H9 (cell line): ENCODE measurements around the gene C3. TPM values are rescaled to one million over a fixed set of nuclear protein-coding genes. Genes with fewer than 3 reads are reported as not detected.

Source experiments
- DNase-seq: peaks from one replicate; pipeline ENCODE4 v3.0.0-alpha.2; 2017
- H2AFZ ChIP-seq: one replicate; pipeline ENCODE4 v1.6.1; 2013; ENCODE audit warnings: mild to moderate bottlenecking, low read length, control low read depth, moderate library complexity
- H2AK5ac ChIP-seq: 2 replicates; pipeline ENCODE4 v1.6.1; 2013; ENCODE audit warnings: low read length, control low read depth, mixed read lengths; ENCODE audit not compliant: insufficient read length
- H2BK120ac ChIP-seq: one replicate; pipeline ENCODE4 v1.6.1; 2013; ENCODE audit warnings: low read depth, mild to moderate bottlenecking, low read length, control low read depth, inconsistent platforms; ENCODE audit not compliant: poor library complexity, severe bottlenecking
- H2BK12ac ChIP-seq: 2 replicates; pipeline ENCODE4 v1.6.1; 2013; ENCODE audit warnings: low read length, control low read depth, mixed read lengths, low read depth; ENCODE audit not compliant: insufficient read length
- H2BK15ac ChIP-seq: 2 replicates; pipeline ENCODE4 v1.6.1; 2013; ENCODE audit warnings: low read depth, low read length, control low read depth
- H2BK20ac ChIP-seq: one replicate; pipeline ENCODE4 v1.6.1; 2013; ENCODE audit warnings: low read depth, mild to moderate bottlenecking, low read length, control low read depth, inconsistent platforms; ENCODE audit not compliant: poor library complexity, severe bottlenecking
- H2BK5ac ChIP-seq: 2 replicates; pipeline ENCODE4 v1.6.1; 2013; ENCODE audit warnings: low read length, control low read depth, mixed read lengths; ENCODE audit not compliant: insufficient read length
- H3K14ac ChIP-seq: 2 replicates; pipeline ENCODE4 v1.6.1; 2013; ENCODE audit warnings: low read length, control low read depth; ENCODE audit not compliant: insufficient read depth
- H3K18ac ChIP-seq: 2 replicates; pipeline ENCODE4 v1.6.1; 2013; ENCODE audit warnings: low read depth, mild to moderate bottlenecking, mixed read lengths, low read length, control low read depth; ENCODE audit not compliant: insufficient read length
- H3K23ac ChIP-seq: 2 replicates; pipeline ENCODE4 v1.6.1; 2013; ENCODE audit warnings: low read length, control low read depth, mixed read lengths, low read depth; ENCODE audit not compliant: insufficient read length
- H3K23me2 ChIP-seq: 2 replicates; pipeline ENCODE4 v1.6.1; 2013; ENCODE audit warnings: low read depth, mild to moderate bottlenecking, mixed read lengths, low read length, control low read depth; ENCODE audit not compliant: insufficient read length, poor library complexity, severe bottlenecking
- H3K27ac ChIP-seq: 2 replicates; pipeline ENCODE4 v1.5.1; 2013; ENCODE audit warnings: low read length, control low read depth, mixed read lengths, low read depth; ENCODE audit not compliant: insufficient read length
- H3K27me3 ChIP-seq: 2 replicates; pipeline ENCODE4 v1.6.1; 2013; ENCODE audit warnings: low read length, control low read depth, inconsistent platforms; ENCODE audit not compliant: insufficient read depth
- H3K4ac ChIP-seq: 2 replicates; pipeline ENCODE4 v1.6.1; 2013; ENCODE audit warnings: low read depth, mild to moderate bottlenecking, control low read depth, inconsistent platforms, low read length, moderate library complexity
- H3K4me1 ChIP-seq: 2 replicates; pipeline ENCODE4 v1.6.1; 2013; ENCODE audit warnings: low read length, control low read depth, inconsistent platforms; ENCODE audit not compliant: insufficient read depth
- H3K4me2 ChIP-seq: 2 replicates; pipeline ENCODE4 v1.6.1; 2013; ENCODE audit warnings: low read length, control low read depth, mixed read lengths; ENCODE audit not compliant: insufficient read length, insufficient read depth
- H3K56ac ChIP-seq: 2 replicates; pipeline ENCODE4 v1.6.1; 2013; ENCODE audit warnings: low read depth, mild to moderate bottlenecking, mixed read lengths, low read length, control low read depth; ENCODE audit not compliant: insufficient read length
- H3K79me1 ChIP-seq: 2 replicates; pipeline ENCODE4 v1.6.1; 2013; ENCODE audit warnings: low read depth, mild to moderate bottlenecking, moderate library complexity, low read length, control low read depth, inconsistent platforms; ENCODE audit not compliant: insufficient read depth, poor library complexity, severe bottlenecking
- H3K79me2 ChIP-seq: 2 replicates; pipeline ENCODE4 v1.6.1; 2013; ENCODE audit warnings: low read length, control low read depth, inconsistent platforms; ENCODE audit not compliant: insufficient read depth
- H3K9ac ChIP-seq: 2 replicates; pipeline ENCODE4 v1.6.1; 2013; ENCODE audit warnings: low read length, control low read depth, mixed read lengths; ENCODE audit not compliant: insufficient read length; ENCODE audit errors: extremely low read depth
- H3K9me3 ChIP-seq: one replicate; pipeline ENCODE4 v1.6.1; 2013; ENCODE audit warnings: low read depth, low read length, inconsistent platforms; ENCODE audit not compliant: control insufficient read depth
- H3T11ph ChIP-seq: one replicate; pipeline ENCODE4 v1.6.1; 2013; ENCODE audit warnings: mild to moderate bottlenecking, low read length, control low read depth, inconsistent platforms
- H4K20me1 ChIP-seq: one replicate; pipeline ENCODE4 v1.6.1; 2013; ENCODE audit not compliant: control insufficient read depth, insufficient read length, insufficient read depth
- H4K5ac ChIP-seq: 2 replicates; pipeline ENCODE4 v1.6.1; 2013; ENCODE audit warnings: low read depth, mild to moderate bottlenecking, mixed read lengths, low read length, control low read depth; ENCODE audit not compliant: insufficient read length
- H4K8ac ChIP-seq: replicated peaks from 2 replicates; pipeline ENCODE4 v1.6.1; 2013; ENCODE audit warnings: low read length, control low read depth, mixed read lengths, low read depth; ENCODE audit not compliant: insufficient read length
- H4K91ac ChIP-seq: 2 replicates; pipeline ENCODE4 v1.6.1; 2013; ENCODE audit warnings: low read depth, mild to moderate bottlenecking, moderate library complexity, mixed read lengths, low read length, control low read depth; ENCODE audit not compliant: insufficient read length
- H3K27ac Mint-ChIP-seq, 3 experiments: 2 replicates in 2 of 3; 3 replicates in 1 of 3; pipeline ENCODE4 v1.8.0; 2020 to 2021; ENCODE audit warnings: mixed read lengths in 3 of 3, mild to moderate bottlenecking in 1 of 3, moderate library complexity in 1 of 3
- H3K27me3 Mint-ChIP-seq: 2 replicates; pipeline ENCODE4 v1.8.0; 2021; ENCODE audit warnings: low read depth, mild to moderate bottlenecking, moderate library complexity, mixed read lengths
- H3K36me3 Mint-ChIP-seq, 3 experiments: 2 replicates in 2 of 3; 3 replicates in 1 of 3; pipeline ENCODE4 v1.8.0; 2020 to 2021; ENCODE audit warnings: low read depth in 3 of 3, mixed read lengths in 3 of 3; ENCODE audit not compliant: insufficient read depth in 1 of 3
- H3K4me1 Mint-ChIP-seq, 2 experiments: 2 replicates each; pipeline ENCODE4 v1.8.0; 2020; ENCODE audit warnings: mixed read lengths in 2 of 2
- H3K4me3 Mint-ChIP-seq, 2 experiments: 2 replicates in 1 of 2; 3 replicates in 1 of 2; pipeline ENCODE4 v1.8.0; 2020 to 2021; ENCODE audit warnings: mild to moderate bottlenecking in 2 of 2, mixed read lengths in 2 of 2, moderate library complexity in 1 of 2
- H3K9me3 Mint-ChIP-seq, 2 experiments: 2 replicates in 1 of 2; 3 replicates in 1 of 2; pipeline ENCODE4 v1.8.0; 2020; ENCODE audit warnings: mild to moderate bottlenecking in 2 of 2, mixed read lengths in 2 of 2, moderate library complexity in 1 of 2
- CTCF ChIP-seq: fragments of 200-600 bp; sonication (generic); conservative IDR thresholded peaks from 3 replicates; pipeline ENCODE4 v1.8.0; 2021; ENCODE audit warnings: antibody characterized with exemption, mild to moderate bottlenecking
- WGBS: extraction: QIAGEN DNeasy Blood & Tissue Kit; methylation state at CpG from one replicate; pipeline ENCODE4 v1.1.7; 2013; ENCODE audit warnings: missing lambda C conversion rate, low lambda C conversion rate, mixed read lengths; ENCODE audit not compliant: insufficient read length; ENCODE audit errors: extremely low coverage; 5-methylcytosine and 5-hydroxymethylcytosine counted together
- total RNA-seq: library from RNA; stranded (reverse); gene quantifications from 2 replicates; pipeline ENCODE4 v1.2.1, GENCODE V29; 2021

C3 gene
- total RNA-seq, 1 experiment from 2014 or later = 5.9 TPM

GRCh38 chr19:6766357-6767080, 46.1 kb upstream of the C3 start:
- peak overlapping the region; percentile 79 for H3K9ac ChIP-seq

More at GRCh38 chr19:6766357-6767080, 46.1 kb upstream of the C3 start:
- Histone ChIP-seq H2AK5ac (peak overlapping the region; percentile 4), H3K4me2 (peak overlapping the region; percentile 98), H3K18ac (peak overlapping the region; percentile 77), H3K4ac (no peak overlapping the region), H3K9me3 (no peaks in the 10 kb centered on the region), H2BK12ac (peak overlapping the region; percentile 82), H2BK20ac (no peak overlapping the region), H4K5ac (peak overlapping the region; percentile 65), H3T11ph (no peak overlapping the region), H3K23me2 (peaks cover 16% of the 10 kb centered on the region), H3K27ac (peak overlapping the region; percentile 92), H2BK15ac (no peak overlapping the region), H2BK5ac (no peak overlapping the region), H3K23ac (peak overlapping the region; percentile 36), H3K56ac (peak overlapping the region; percentile 25), H3K79me1 (no peaks in the 10 kb centered on the region), H3K4me1 (0 out of 2 replicates have a peak, but pooled peaks cover 2% of the 10 kb centered on the region), H2BK120ac (no peak overlapping the region), H3K14ac (peak overlapping the region; percentile 38; the same call in 1 of the 2 replicates), H2AFZ (no peak overlapping the region), H3K79me2 (no peaks in the 10 kb centered on the region; the same call in 1 of the 2 replicates), H4K91ac (peak overlapping the region; percentile 60), H4K8ac (peak overlapping the region; percentile 21), H3K27me3 (no peaks in the 10 kb centered on the region), H4K20me1 (peaks cover 5% of the 10 kb centered on the region)
- peaks cover 19 to 23% of the 10 kb centered on the region in 2 experiments for H3K4me1 Mint-ChIP-seq
- no peaks in the 10 kb centered on the region for H3K27me3 Mint-ChIP-seq
- DNase-seq = peak; percentile 35
- H3K4me3 Mint-ChIP-seq = peak overlapping the region; percentile 81 to 91
- H3K27ac Mint-ChIP-seq = peak overlapping the region; percentile 91 to 98 (median 97)
- no peak for TF ChIP-seq CTCF
- peaks cover 0 to 2% of the 10 kb centered on the region in 2 experiments; a peak in 2 of 5 replicates for H3K9me3 Mint-ChIP-seq
- peaks cover 0 to 5% (median under 1%) of the 10 kb centered on the region in 3 experiments; a peak in 3 of 7 replicates for H3K36me3 Mint-ChIP-seq
- WGBS = no CpG with 5 or more reads among the region's 16 CpGs
